Measurements from ENCODE around the gene CEACAM18. TPM values are rescaled to one million over a fixed set of nuclear protein-coding genes. Genes with fewer than 3 reads are reported as not detected.
"Not testable (repeated sequence)": the region's sequence is repeated elsewhere in the genome, so short reads cannot be mapped to it uniquely, and the experiment has no call there.

Gene CEACAM18
- total RNA-seq, 1 experiment from 2014 or later = not detected

- Histone ChIP-seq H3K36me3 (ENCODE audit: insufficient read depth, low read length) (no peaks in the 10 kb centered on the region), H3K27me3 (ENCODE audit: low read length) (no peaks in the 10 kb centered on the region), H3K4me1 (ENCODE audit: low read length) (no peaks in the 10 kb centered on the region), H3K9me3 (ENCODE audit: low read length) (no peaks in the 10 kb centered on the region), H3K4me2 (ENCODE audit: low read depth, low read length, poor library complexity, severe bottlenecking) (no peak within 1 kb of the TSS), H3K9me2 (replicated peaks; ENCODE audit: insufficient read depth, low read length) (no peaks in the 10 kb centered on the region), H4K20me1 (ENCODE audit: insufficient read depth, low read depth, low read length) (no peaks in the 10 kb centered on the region), H2AFZ (ENCODE audit: low read length) (no peak within 1 kb of the TSS), H3K27ac (ENCODE audit: low read length) (no peak within 1 kb of the TSS), H3K9ac (ENCODE audit: low read length) (no peak within 1 kb of the TSS), H3K79me2 (ENCODE audit: low read length) (no peaks in the 10 kb centered on the region), H3K4me3 (ENCODE audit: low read length) (no peak within 1 kb of the TSS)
- DNase-seq = no peak
These were observed 20.2 kb upstream of the CEACAM18 start, which contains the start of gene SIGLEC8 for GRCh38 chr19:51458051-51458645. SIGLEC8 (minus strand) TSS chr19:51458454; CDS start chr19:51458387, 67 bp downstream.

DNA sequence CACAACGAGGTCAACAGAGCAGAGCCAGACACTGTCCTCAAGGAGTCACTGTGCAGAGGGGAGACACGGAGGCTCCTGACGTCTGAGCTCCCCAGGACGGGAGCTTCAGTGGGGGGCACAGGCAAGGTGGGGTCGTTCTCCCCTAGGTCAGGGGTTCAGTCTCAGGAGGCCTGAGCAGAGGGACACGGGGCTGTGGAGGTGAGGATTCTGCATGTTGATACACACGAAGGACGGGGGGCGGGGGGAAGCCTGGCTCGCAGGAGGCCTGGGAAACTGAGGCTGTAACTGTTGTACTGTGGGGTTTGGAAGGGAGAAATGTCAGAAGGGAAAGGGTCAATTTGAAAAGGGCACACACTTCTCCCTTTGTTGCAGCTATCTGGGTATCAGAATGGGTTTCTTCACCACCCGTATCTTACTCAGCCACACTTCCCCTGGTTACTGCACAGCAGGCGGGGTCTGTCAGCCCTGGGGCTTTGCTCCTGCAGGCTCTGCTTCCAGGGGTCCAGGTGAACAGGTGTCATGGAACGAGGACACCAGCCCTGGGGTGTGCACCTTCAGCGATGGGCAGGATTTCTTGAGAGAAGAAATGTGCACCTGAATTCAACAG, 19.3 kb upstream of the CEACAM18 start:
- Histone ChIP-seq H4K20me1 (ENCODE audit: insufficient read depth, low read depth, low read length) (no peaks in the 10 kb centered on the region), H3K4me3 (ENCODE audit: low read length) (no peak overlapping the region), H3K36me3 (ENCODE audit: insufficient read depth, low read length) (no peaks in the 10 kb centered on the region), H3K27me3 (ENCODE audit: low read length) (no peaks in the 10 kb centered on the region), H3K27ac (ENCODE audit: low read length) (no peak overlapping the region), H3K4me2 (ENCODE audit: low read depth, low read length, poor library complexity, severe bottlenecking) (no peak overlapping the region), H3K9me2 (replicated peaks; ENCODE audit: insufficient read depth, low read length) (no peaks in the 10 kb centered on the region), H3K79me2 (ENCODE audit: low read length) (no peaks in the 10 kb centered on the region), H3K9ac (ENCODE audit: low read length) (no peak overlapping the region), H2AFZ (ENCODE audit: low read length) (no peak overlapping the region), H3K4me1 (ENCODE audit: low read length) (no peaks in the 10 kb centered on the region), H3K9me3 (ENCODE audit: low read length) (no peaks in the 10 kb centered on the region)
- no peak for DNase-seq

- DNase-seq = peak; percentile 71
- Histone ChIP-seq H3K9me2 (replicated peaks; ENCODE audit: insufficient read depth, low read length) (no peaks in the 10 kb centered on the region), H2AFZ (ENCODE audit: low read length) (peak overlapping the region; percentile 48; the same call in 1 of the 2 replicates), H3K4me2 (ENCODE audit: low read depth, low read length, poor library complexity, severe bottlenecking) (peak overlapping the region; percentile 14), H3K9ac (ENCODE audit: low read length) (no peak overlapping the region), H3K27me3 (ENCODE audit: low read length) (no peaks in the 10 kb centered on the region), H4K20me1 (ENCODE audit: insufficient read depth, low read depth, low read length) (no peaks in the 10 kb centered on the region), H3K4me3 (ENCODE audit: low read length) (0 out of 2 replicates have a peak overlapping the region, but pooled peaks have one; percentile 15), H3K4me1 (ENCODE audit: low read length) (no peaks in the 10 kb centered on the region), H3K27ac (ENCODE audit: low read length) (no peak overlapping the region), H3K9me3 (ENCODE audit: low read length) (no peaks in the 10 kb centered on the region), H3K79me2 (ENCODE audit: low read length) (no peaks in the 10 kb centered on the region), H3K36me3 (ENCODE audit: insufficient read depth, low read length) (no peaks in the 10 kb centered on the region)
These were observed 18.0 kb upstream of the CEACAM18 start for GRCh38 chr19:51460164-51460992.

DNA sequence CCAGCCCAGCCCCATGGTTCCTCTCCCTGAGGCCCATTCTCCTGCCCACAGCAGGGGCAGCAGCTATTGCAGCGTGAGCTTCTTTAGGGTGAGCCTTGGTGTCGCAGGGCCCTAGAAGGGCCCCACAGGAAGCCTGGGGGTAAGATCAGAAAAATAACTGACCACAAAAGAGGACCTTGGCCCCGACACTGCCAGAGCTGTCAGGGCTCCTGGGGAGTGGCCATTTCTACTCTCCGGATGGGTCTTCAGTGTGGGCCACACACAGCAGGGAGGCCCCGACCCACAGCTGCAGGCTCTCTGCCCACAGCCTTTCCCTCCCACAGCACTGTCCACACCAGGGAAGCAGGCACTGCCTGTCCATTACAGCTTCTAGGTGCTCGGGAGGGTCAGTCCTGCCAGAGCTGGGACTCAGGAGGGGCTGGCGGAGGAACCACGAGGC, 16.6 kb upstream of the CEACAM18 start:
- Histone ChIP-seq H3K4me3 (ENCODE audit: low read length) (no peak overlapping the region), H3K4me2 (ENCODE audit: low read depth, low read length, poor library complexity, severe bottlenecking) (no peak overlapping the region), H3K27ac (ENCODE audit: low read length) (no peak overlapping the region), H3K4me1 (ENCODE audit: low read length) (no peaks in the 10 kb centered on the region), H3K27me3 (ENCODE audit: low read length) (no peaks in the 10 kb centered on the region), H3K79me2 (ENCODE audit: low read length) (no peaks in the 10 kb centered on the region), H3K36me3 (ENCODE audit: insufficient read depth, low read length) (no peaks in the 10 kb centered on the region), H3K9ac (ENCODE audit: low read length) (no peak overlapping the region), H4K20me1 (ENCODE audit: insufficient read depth, low read depth, low read length) (no peaks in the 10 kb centered on the region), H3K9me2 (replicated peaks; ENCODE audit: insufficient read depth, low read length) (no peaks in the 10 kb centered on the region), H3K9me3 (ENCODE audit: low read length) (no peaks in the 10 kb centered on the region), H2AFZ (ENCODE audit: low read length) (no peak overlapping the region)
- DNase-seq = no peak

DNA sequence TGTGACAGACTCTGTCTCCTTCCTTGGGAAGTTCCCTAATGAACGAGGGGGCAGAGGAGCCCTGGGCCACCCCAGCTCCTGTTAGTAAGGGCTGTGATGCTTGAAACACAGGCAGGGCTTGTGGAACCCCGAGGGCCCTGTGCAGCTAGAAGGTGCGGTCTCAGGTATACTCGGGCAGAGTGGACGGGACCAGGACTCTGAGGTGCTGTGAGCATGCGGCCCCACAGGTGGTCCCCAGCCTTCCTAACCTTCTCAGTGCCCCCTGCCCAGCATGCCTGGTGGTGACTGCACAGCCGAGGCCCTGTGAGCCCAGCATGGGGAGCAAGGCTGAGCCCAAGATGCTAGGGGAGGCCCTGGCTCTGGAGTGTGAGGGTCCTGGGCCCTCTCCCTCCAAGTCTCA, 16.1 kb upstream of the CEACAM18 start:
- Histone ChIP-seq H3K9me2 (replicated peaks; ENCODE audit: insufficient read depth, low read length) (no peaks in the 10 kb centered on the region), H3K4me1 (ENCODE audit: low read length) (no peaks in the 10 kb centered on the region), H3K9ac (ENCODE audit: low read length) (no peak overlapping the region), H3K27ac (ENCODE audit: low read length) (no peak overlapping the region), H3K79me2 (ENCODE audit: low read length) (no peaks in the 10 kb centered on the region), H4K20me1 (ENCODE audit: insufficient read depth, low read depth, low read length) (no peaks in the 10 kb centered on the region), H2AFZ (ENCODE audit: low read length) (no peak overlapping the region), H3K36me3 (ENCODE audit: insufficient read depth, low read length) (no peaks in the 10 kb centered on the region), H3K4me2 (ENCODE audit: low read depth, low read length, poor library complexity, severe bottlenecking) (no peak overlapping the region), H3K27me3 (ENCODE audit: low read length) (no peaks in the 10 kb centered on the region), H3K9me3 (ENCODE audit: low read length) (no peaks in the 10 kb centered on the region), H3K4me3 (ENCODE audit: low read length) (no peak overlapping the region)
- DNase-seq = no peak

GRCh38 chr19:51462681-51463080, 15.7 kb upstream of the CEACAM18 start:
- H4K20me1 ChIP-seq (ENCODE audit: insufficient read depth, low read depth, low read length) = no peaks in the 10 kb centered on the region
- no peaks in the 10 kb centered on the region for H3K79me2 ChIP-seq (ENCODE audit: low read length)
- no peak overlapping the region for H3K4me2 ChIP-seq (ENCODE audit: low read depth, low read length, poor library complexity, severe bottlenecking)
- H3K27ac ChIP-seq (ENCODE audit: low read length) = no peak overlapping the region
- no peak for DNase-seq
- no peaks in the 10 kb centered on the region for H3K36me3 ChIP-seq (ENCODE audit: insufficient read depth, low read length)
- H3K9ac ChIP-seq (ENCODE audit: low read length) = no peak overlapping the region
- H3K9me3 ChIP-seq (ENCODE audit: low read length) = no peaks in the 10 kb centered on the region
- no peaks in the 10 kb centered on the region for H3K27me3 ChIP-seq (ENCODE audit: low read length)
- H3K4me3 ChIP-seq (ENCODE audit: low read length) = no peak overlapping the region
- no peak overlapping the region for H2AFZ ChIP-seq (ENCODE audit: low read length)
- H3K9me2 ChIP-seq (replicated peaks; ENCODE audit: insufficient read depth, low read length) = no peaks in the 10 kb centered on the region
- H3K4me1 ChIP-seq (ENCODE audit: low read length) = no peaks in the 10 kb centered on the region

GRCh38 chr19:51463976-51464581, 14.3 kb upstream of the CEACAM18 start:
- not testable (repeated sequence) for DNase-seq; H3K27ac ChIP-seq (ENCODE audit: low read length); H3K9me3 ChIP-seq (ENCODE audit: low read length); H3K4me1 ChIP-seq (ENCODE audit: low read length); H2AFZ ChIP-seq (ENCODE audit: low read length); H3K9me2 ChIP-seq (replicated peaks; ENCODE audit: insufficient read depth, low read length); H4K20me1 ChIP-seq (ENCODE audit: insufficient read depth, low read depth, low read length); H3K27me3 ChIP-seq (ENCODE audit: low read length); H3K79me2 ChIP-seq (ENCODE audit: low read length); H3K4me3 ChIP-seq (ENCODE audit: low read length); H3K9ac ChIP-seq (ENCODE audit: low read length); H3K36me3 ChIP-seq (ENCODE audit: insufficient read depth, low read length); H3K4me2 ChIP-seq (ENCODE audit: low read depth, low read length, poor library complexity, severe bottlenecking)

DNA sequence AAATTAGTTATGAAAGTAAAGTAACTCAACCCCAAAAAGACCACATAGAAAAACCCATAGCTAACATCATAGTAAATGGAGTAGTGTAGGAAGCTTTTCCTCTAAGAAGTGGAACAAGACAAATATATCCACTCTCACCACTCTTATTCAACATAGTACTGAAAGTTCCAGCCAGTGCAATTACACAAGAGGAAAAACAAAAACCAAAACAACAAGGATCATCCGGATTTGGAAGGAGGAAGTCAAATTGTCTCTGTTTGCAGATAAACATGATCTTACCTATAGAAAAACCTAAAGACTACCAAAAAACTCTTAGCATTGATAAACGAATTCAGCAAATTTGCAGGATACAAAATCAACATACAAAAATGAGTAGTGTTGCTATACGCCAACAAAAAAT, 11.6 kb upstream of the CEACAM18 start:
- H3K27me3 ChIP-seq (ENCODE audit: low read length) = no peaks in the 10 kb centered on the region
- H3K4me2 ChIP-seq (ENCODE audit: low read depth, low read length, poor library complexity, severe bottlenecking) = no peak overlapping the region
- no peak overlapping the region for H2AFZ ChIP-seq (ENCODE audit: low read length)
- no peak overlapping the region for H3K4me3 ChIP-seq (ENCODE audit: low read length)
- DNase-seq = no peak
- no peaks in the 10 kb centered on the region for H3K9me2 ChIP-seq (replicated peaks; ENCODE audit: insufficient read depth, low read length)
- H3K36me3 ChIP-seq (ENCODE audit: insufficient read depth, low read length) = no peaks in the 10 kb centered on the region
- no peaks in the 10 kb centered on the region for H3K79me2 ChIP-seq (ENCODE audit: low read length)
- no peaks in the 10 kb centered on the region for H3K9me3 ChIP-seq (ENCODE audit: low read length)
- no peaks in the 10 kb centered on the region for H3K4me1 ChIP-seq (ENCODE audit: low read length)
- no peaks in the 10 kb centered on the region for H4K20me1 ChIP-seq (ENCODE audit: insufficient read depth, low read depth, low read length)
- H3K27ac ChIP-seq (ENCODE audit: low read length) = no peak overlapping the region
- H3K9ac ChIP-seq (ENCODE audit: low read length) = no peak overlapping the region

Measured in Karpas-422 (cell line).